Lung (tissue), 12 donors: ENCODE data around the gene SLX4. TPM values are rescaled to one million over a fixed set of nuclear protein-coding genes. Genes with fewer than 3 reads are reported as not detected.

ENCODE experiments used
- ATAC-seq: fragments of 200-7000 bp; cut with Tn5 transposase; one replicate; pipeline ENCODE4 v1.9.1; 2020; ENCODE audit warnings: moderate number of reproducible peaks; ENCODE audit not compliant: insufficient read depth, low FRiP score
- DNase-seq, 3 donors: peaks; one replicate each; pipeline ENCODE4 v3.0.0-alpha.2; 2013 to 2017
- H3K27ac ChIP-seq, 2 donors: one replicate each; pipeline ENCODE4 v1.5.1; 2013; ENCODE audit warnings: mild to moderate bottlenecking in 2 of 2, moderate library complexity in 2 of 2, control low read depth in 1 of 2, inconsistent platforms in 1 of 2, low read depth in 1 of 2, low read length in 1 of 2
- H3K27me3 ChIP-seq, 3 donors: one replicate each; pipeline ENCODE4 v1.5.1; 2013; ENCODE audit warnings: low read length in 2 of 3; ENCODE audit not compliant: control insufficient read depth in 3 of 3, insufficient read depth in 3 of 3
- H3K36me3 ChIP-seq, 4 donors: one replicate each; pipeline ENCODE4 v1.5.1; 2013; ENCODE audit warnings: low read length in 4 of 4, mild to moderate bottlenecking in 1 of 4, moderate library complexity in 1 of 4; ENCODE audit not compliant: control insufficient read depth in 4 of 4, insufficient read depth in 4 of 4
- H3K4me1 ChIP-seq, 5 donors: one replicate each; pipeline ENCODE4 v1.5.1; 2013; ENCODE audit warnings: low read length in 5 of 5, mild to moderate bottlenecking in 2 of 5, moderate library complexity in 1 of 5; ENCODE audit not compliant: control insufficient read depth in 5 of 5, insufficient read depth in 5 of 5
- H3K4me3 ChIP-seq: one replicate; pipeline ENCODE4 v1.5.1; 2013; ENCODE audit warnings: mild to moderate bottlenecking, control low read depth, moderate library complexity
- H3K9ac ChIP-seq, 2 donors: one replicate each; pipeline ENCODE4 v1.5.1; 2013; ENCODE audit warnings: low read length in 2 of 2, control low read depth in 1 of 2; ENCODE audit not compliant: insufficient read depth in 1 of 2
- H3K9me3 ChIP-seq, 4 donors: one replicate each; pipeline ENCODE4 v1.5.1; 2013; ENCODE audit warnings: low read length in 3 of 4, mild to moderate bottlenecking in 1 of 4, moderate library complexity in 1 of 4; ENCODE audit not compliant: control insufficient read depth in 4 of 4, insufficient read depth in 3 of 4
- CTCF ChIP-seq: IDR thresholded peaks from 2 replicates; pipeline ENCODE4 v1.5.1; 2012; ENCODE audit warnings: mild to moderate bottlenecking; ENCODE audit errors: control extremely low read depth, extremely low read depth
- WGBS, 2 donors: extraction: QIAGEN DNeasy Blood & Tissue Kit; methylation state at CpG; one replicate each; pipeline ENCODE4 v1.1.7; 2013; 5-methylcytosine and 5-hydroxymethylcytosine counted together
- polyA plus RNA-seq, 2 donors: library from polyadenylated mRNA; stranded (reverse); fragments of 200-250 nt; gene quantifications; one replicate each; pipeline ENCODE4 v1.2.1, GENCODE V29; 2013
- total RNA-seq, 2 donors: library from RNA; depleted of rRNA in 1 of 2; stranded (reverse); fragments of >200 nt in 1 of 2; gene quantifications; one replicate each; pipeline ENCODE4 v1.2.1, GENCODE V29; 2014 to 2021
- donor health status: control.
- donor health status: control.
- donor health status: Bipolar disorder and iron deficiency.
- donor health status: healthy.
- donor health status: DM: yes; HTN: yes; CAD: no.

The SLX4 gene
- total and polyA plus RNA-seq, 4 donors = 2.4 to 7.0 (median 3.7) TPM

- Histone ChIP-seq H3K9me3 (no peaks in the 10 kb centered on the region), H3K27ac (no peak overlapping the region), H3K4me3 (no peak overlapping the region), H3K9ac (no peak overlapping the region), H3K4me1 (peaks cover 0 to 8% (median 0%) of the 10 kb centered on the region in 5 donors), H3K27me3 (no peaks in the 10 kb centered on the region), H3K36me3 (peaks cover 0 to 10% (median 3%) of the 10 kb centered on the region in 4 donors)
- 95 to 96% methylated on average over 13 of the region's 13 CpGs for WGBS, 2 donors
- DNase-seq (no peak), ATAC-seq (no peak)
- TF ChIP-seq CTCF = no peak
These were observed 27.7 kb upstream of the SLX4 start for GRCh38 chr16:3638916-3639644.

GRCh38 chr16:3637371-3637923, 26.0 kb upstream of the SLX4 start:
- DNase-seq (peak in 2 of 3 donors; percentile 32 to 45), ATAC-seq (no peak)
- no peaks in the 10 kb centered on the region for H3K9me3 ChIP-seq
- no peak overlapping the region for H3K4me3 ChIP-seq
- H3K36me3 ChIP-seq = peaks cover 0 to 8% (median under 1%) of the 10 kb centered on the region in 4 donors
- no peak for TF ChIP-seq CTCF
- no peak overlapping the region for H3K9ac ChIP-seq
- 58 to 61% methylated on average over 3 of the region's 3 CpGs for WGBS, 2 donors
- peak overlapping the region in 1 of 2 donors; percentile 38 for H3K27ac ChIP-seq
- no peaks in the 10 kb centered on the region for H3K27me3 ChIP-seq
- H3K4me1 ChIP-seq = peaks cover 0 to 8% (median 0%) of the 10 kb centered on the region in 5 donors

GRCh38 chr16:3625911-3626732, 14.7 kb upstream of the SLX4 start:
- TF ChIP-seq CTCF = no peak
- H3K27ac ChIP-seq = no peak overlapping the region
- no peaks in the 10 kb centered on the region for H3K27me3 ChIP-seq
- H3K36me3 ChIP-seq = no peaks in the 10 kb centered on the region
- WGBS, 2 donors = 70 to 81% methylated on average over 4 of the region's 4 CpGs
- ATAC-seq = peak; percentile 53
- no peaks in the 10 kb centered on the region for H3K9me3 ChIP-seq
- peaks cover 0 to 2% (median 0%) of the 10 kb centered on the region in 5 donors for H3K4me1 ChIP-seq
- H3K4me3 ChIP-seq = no peak overlapping the region
- no peak overlapping the region for H3K9ac ChIP-seq
- no peak for DNase-seq
